K562 (cell line): ENCODE measurements around the gene ATP13A1. TPM values are rescaled to one million over a fixed set of nuclear protein-coding genes. Genes with fewer than 3 reads are reported as not detected.

Source experiments
- CREB3 ChIP-seq: fragments of 450-650 bp; conservative IDR thresholded peaks from 2 replicates; pipeline ENCODE4 v1.6.1; 2016; ENCODE audit warnings: missing genetic modification characterization, low read depth, mild to moderate bottlenecking, missing compliant biosample characterization, moderate library complexity
- ETS1 ChIP-seq: conservative IDR thresholded peaks from 2 replicates; pipeline ENCODE4 v1.6.1; 2011; ENCODE audit warnings: low read depth, mild to moderate bottlenecking, low read length; ENCODE audit not compliant: control insufficient read depth
- ETV1 ChIP-seq: fragments of 450-650 bp; conservative IDR thresholded peaks from 2 replicates; pipeline ENCODE4 v1.6.1; 2016; ENCODE audit warnings: missing genetic modification characterization, control low read depth, low read depth, missing compliant biosample characterization
- HNRNPH1 ChIP-seq: fragments of 200-400 bp; formaldehyde crosslinking; optimal IDR thresholded peaks from 2 replicates; pipeline ENCODE3; 2017; ENCODE audit warnings: low read depth, mild to moderate bottlenecking, low read length, moderate library complexity
- MAX ChIP-seq: sonication (generic); formaldehyde crosslinking; IDR thresholded peaks from 2 replicates; pipeline ENCODE4 v1.9.0; 2022; ENCODE audit warnings: mild to moderate bottlenecking, missing genetic modification reagents
- MBD2 ChIP-seq: sonication (generic); IDR thresholded peaks from 2 replicates; pipeline ENCODE4 v1.6.1; 2016; ENCODE audit warnings: low read depth, borderline replicate concordance
- POLR2B ChIP-seq: fragments of 450-650 bp; IDR thresholded peaks from 2 replicates; pipeline ENCODE4 v1.6.1; 2018; ENCODE audit warnings: low read depth; ENCODE audit not compliant: partially characterized antibody
- RBBP5 ChIP-seq: fragments of 200-600 bp; sonication (generic); IDR thresholded peaks from 2 replicates; pipeline ENCODE4 v1.6.1; 2012; ENCODE audit warnings: borderline replicate concordance, mild to moderate bottlenecking, low read length, control low read depth, inconsistent platforms; ENCODE audit not compliant: insufficient read depth, poor library complexity, severe bottlenecking
- SAP30 ChIP-seq: fragments of 200-600 bp; sonication (generic); IDR thresholded peaks from 2 replicates; pipeline ENCODE4 v1.6.1; 2012; ENCODE audit warnings: borderline replicate concordance, low read depth, mild to moderate bottlenecking, moderate library complexity, low read length, control low read depth, inconsistent platforms; ENCODE audit not compliant: insufficient read depth, poor library complexity, severe bottlenecking
- YY1 ChIP-seq, 3 experiments: IDR thresholded peaks; 2 replicates each; pipeline ENCODE4 v1.6.1; 2011; ENCODE audit warnings: low read length in 2 of 3, mild to moderate bottlenecking in 2 of 3, moderate library complexity in 2 of 3, borderline replicate concordance in 1 of 3, control low read depth in 1 of 3, low read depth in 1 of 3; ENCODE audit not compliant: insufficient read depth in 3 of 3, insufficient replicate concordance in 2 of 3, control insufficient read depth in 1 of 3, insufficient read length in 1 of 3; ENCODE audit errors: extremely low read depth in 1 of 3
- ZNF197 ChIP-seq: fragments of 200-800 bp; sonication (Bioruptor generic); IDR thresholded peaks from 2 replicates; pipeline ENCODE4 v1.6.1; 2016; ENCODE audit warnings: low read depth, missing genetic modification characterization, missing compliant biosample characterization
- ZNF41 ChIP-seq: fragments of 250-450 bp; sonication (Bioruptor Pico); conservative IDR thresholded peaks from 2 replicates; pipeline ENCODE4 v1.4.0; 2020; ENCODE audit warnings: mild to moderate bottlenecking
- ZNF695 ChIP-seq: fragments of 450-650 bp; formaldehyde crosslinking; IDR thresholded peaks from 2 replicates; pipeline ENCODE4 v1.4.0; 2020; ENCODE audit warnings: mild to moderate bottlenecking, moderate library complexity
- polyA plus RNA-seq, 8 experiments: library from polyadenylated mRNA; depleted of rRNA in 4 of 8; stranded (reverse) in 5 of 8; unstranded in 3 of 8; fragments of >200 nt; fragmentation: Nextera tagmentation in 2 of 8; fragmentation: Illumina TruSeq in 1 of 8; extraction: Ambion mirVana in 2 of 8; extraction: Trizol in 1 of 8; gene quantifications; 2 replicates each; pipeline versions ENCODE4 v1.2.1 to v1.2.3, GENCODE V29; 2011 to 2014; ENCODE audit warnings: inconsistent platforms in 1 of 8, missing spikeins in 1 of 8
- total RNA-seq, 7 experiments: library from RNA; depleted of rRNA in 6 of 7; stranded (reverse); fragments of >200 nt in 6 of 7; fragmentation: Illumina TruSeq in 2 of 7; extraction: Trizol in 2 of 7; gene quantifications; 2 replicates each; pipeline versions ENCODE4 v1.2.1 to v1.2.3, GENCODE V29; 2011 to 2021; ENCODE audit warnings: low replicate concordance in 1 of 7
- TF ChIP-seq, protein P1 (sequence below): sonication (generic); formaldehyde crosslinking; IDR thresholded peaks from 2 replicates; pipeline ENCODE4 v1.8.1; 2023; ENCODE audit warnings: mild to moderate bottlenecking, missing genetic modification reagents
- TF ChIP-seq, protein P2 (sequence below): fragments of 250-450 bp; sonication (Bioruptor Pico); IDR thresholded peaks from 2 replicates; pipeline ENCODE4 v1.8.0; 2021; ENCODE audit warnings: borderline replicate concordance, mild to moderate bottlenecking, moderate library complexity; ENCODE audit not compliant: poor library complexity, severe bottlenecking

The ATP13A1 gene
- total and polyA plus RNA-seq, 9 of the 15 experiments (the other 6 are each of a cell fraction or from before 2014, with no cell fraction given), result 0.90 to 83.8 (median 23.1) TPM

DNA sequence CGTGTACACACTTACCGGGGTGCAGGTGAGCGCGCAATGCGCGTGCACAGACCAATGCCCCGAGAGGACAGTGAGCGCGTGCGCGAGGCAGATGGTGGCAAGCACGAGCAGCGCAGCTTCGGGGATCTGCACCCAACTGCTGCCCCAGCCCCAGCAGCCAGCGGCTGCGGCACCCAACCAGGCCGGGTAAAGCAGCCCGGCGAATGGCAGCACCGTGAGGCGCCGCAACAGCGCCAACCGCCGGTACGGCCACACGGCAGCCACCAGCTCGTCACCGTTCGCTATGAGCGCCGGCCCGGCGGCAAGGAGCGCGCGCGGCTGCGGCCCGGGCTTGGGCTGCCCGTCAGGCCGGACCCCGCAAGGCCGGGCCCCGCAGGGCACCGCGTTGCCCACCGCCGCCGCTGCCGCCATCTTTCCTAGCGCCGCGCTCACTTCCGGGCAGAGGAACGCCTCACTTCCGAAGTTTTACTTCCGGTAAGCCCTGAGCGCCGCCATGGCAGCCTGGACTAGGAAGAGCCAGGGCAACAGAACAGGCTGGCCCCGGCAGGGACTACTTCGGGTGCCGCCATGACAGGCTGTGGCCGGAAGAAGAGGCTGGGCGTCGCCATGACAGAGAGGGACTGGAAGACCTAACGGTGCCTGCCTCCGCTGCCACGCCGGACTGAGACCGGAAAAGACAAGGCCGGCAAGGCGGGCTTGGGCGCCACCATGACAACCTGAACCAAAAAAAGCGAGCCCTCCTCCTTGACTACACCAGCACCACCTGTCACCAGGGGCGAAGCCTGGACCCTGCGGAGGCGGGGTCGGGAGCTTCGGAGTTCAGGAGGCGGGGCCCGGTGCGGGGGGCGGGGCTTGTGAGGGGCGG lies at the start of gene ATP13A1 (continued):
- peak; percentile 91 to 98 (median 97) for TF ChIP-seq YY1 (IDR thresholded peaks at IDR 0.05; ENCODE audit: borderline replicate concordance in 1 of 3, control insufficient read depth in 1 of 3, extremely low read depth in 1 of 3, insufficient read depth in 3 of 3, insufficient read length in 1 of 3, insufficient replicate concordance in 2 of 3, low read depth in 1 of 3, low read length in 2 of 3)
- TF ChIP-seq, protein P1, sequence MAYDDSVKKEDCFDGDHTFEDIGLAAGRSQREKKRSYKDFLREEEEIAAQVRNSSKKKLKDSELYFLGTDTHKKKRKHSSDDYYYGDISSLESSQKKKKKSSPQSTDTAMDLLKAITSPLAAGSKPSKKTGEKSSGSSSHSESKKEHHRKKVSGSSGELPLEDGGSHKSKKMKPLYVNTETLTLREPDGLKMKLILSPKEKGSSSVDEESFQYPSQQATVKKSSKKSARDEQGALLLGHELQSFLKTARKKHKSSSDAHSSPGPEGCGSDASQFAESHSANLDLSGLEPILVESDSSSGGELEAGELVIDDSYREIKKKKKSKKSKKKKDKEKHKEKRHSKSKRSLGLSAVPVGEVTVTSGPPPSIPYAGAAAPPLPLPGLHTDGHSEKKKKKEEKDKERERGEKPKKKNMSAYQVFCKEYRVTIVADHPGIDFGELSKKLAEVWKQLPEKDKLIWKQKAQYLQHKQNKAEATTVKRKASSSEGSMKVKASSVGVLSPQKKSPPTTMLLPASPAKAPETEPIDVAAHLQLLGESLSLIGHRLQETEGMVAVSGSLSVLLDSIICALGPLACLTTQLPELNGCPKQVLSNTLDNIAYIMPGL (CRISPR knock-in tag), result peak; percentile 58; the same call in 1 of the 2 replicates
- no peak for TF ChIP-seq HNRNPH1
- peak; percentile 88 for TF ChIP-seq SAP30
- peak; percentile 56; the same call in 1 of the 2 replicates for TF ChIP-seq MAX (CRISPR knock-in tag)
- peak; percentile 97 for TF ChIP-seq RBBP5
- TF ChIP-seq ZNF695 (CRISPR knock-in tag), result no peak
- TF ChIP-seq CREB3 (tag), result 0 out of 2 replicates have a peak, but pooled peaks have one; percentile 33
- TF ChIP-seq POLR2B, result peak; percentile 49
- peak; percentile 95 for TF ChIP-seq ZNF197 (CRISPR knock-in tag)
- 0 out of 2 replicates have a peak, but pooled peaks have one; percentile 46 for TF ChIP-seq ETS1
- TF ChIP-seq, protein P2, sequence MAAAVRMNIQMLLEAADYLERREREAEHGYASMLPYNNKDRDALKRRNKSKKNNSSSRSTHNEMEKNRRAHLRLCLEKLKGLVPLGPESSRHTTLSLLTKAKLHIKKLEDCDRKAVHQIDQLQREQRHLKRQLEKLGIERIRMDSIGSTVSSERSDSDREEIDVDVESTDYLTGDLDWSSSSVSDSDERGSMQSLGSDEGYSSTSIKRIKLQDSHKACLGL (CRISPR knock-in tag), result peak; percentile 31
- peak; percentile 66 for TF ChIP-seq MBD2
- TF ChIP-seq ETV1 (tag), result peak; percentile 95
- TF ChIP-seq ZNF41 (CRISPR knock-in tag), result 0 out of 2 replicates have a peak, but pooled peaks have one; percentile 48
